C4-2B (cell line): ENCODE results near the gene SCML2.

Source experiments
- CTCF ChIP-seq: fragments of 450-650 bp; conservative IDR thresholded peaks from 2 replicates; pipeline ENCODE4 v1.5.1; 2017; ENCODE audit warnings: mild to moderate bottlenecking
- ZFX ChIP-seq: fragments of 450-650 bp; IDR thresholded peaks from 2 replicates; pipeline ENCODE4 v1.6.1; 2017

- no peak for TF ChIP-seq CTCF
- TF ChIP-seq ZFX = no peak
Measured at GRCh38 chrX:18278449-18278848, 76.0 kb downstream of the SCML2 start.
